ACC112 (cell line): ENCODE results near the gene TP73.

Experiments
- H2AFZ ChIP-seq: fragments of 200-600 bp; sonication (generic); one replicate; pipeline ENCODE4 v1.6.0; 2017; ENCODE audit warnings: antibody characterized with exemption, low read length; ENCODE audit not compliant: unreplicated experiment
- H3K27ac ChIP-seq: fragments of 200-600 bp; sonication (generic); 2 replicates; pipeline ENCODE4 v1.5.1; 2014; ENCODE audit warnings: low read depth, mild to moderate bottlenecking, antibody characterized with exemption, low read length, moderate library complexity
- H3K27me3 ChIP-seq: fragments of 200-600 bp; sonication (generic); 2 replicates; pipeline ENCODE4 v1.6.1; 2014; ENCODE audit warnings: mild to moderate bottlenecking, antibody characterized with exemption, low read length, moderate library complexity, mixed read lengths; ENCODE audit not compliant: insufficient read depth
- H3K36me3 ChIP-seq: fragments of 200-600 bp; sonication (generic); 2 replicates; pipeline ENCODE4 v1.6.1; 2016; ENCODE audit warnings: mild to moderate bottlenecking, antibody characterized with exemption, low read length, moderate library complexity, mixed read lengths; ENCODE audit not compliant: insufficient read depth
- H3K4me1 ChIP-seq: fragments of 200-600 bp; sonication (generic); one replicate; pipeline ENCODE4 v1.6.1; 2016; ENCODE audit warnings: low read length, mixed read lengths; ENCODE audit not compliant: insufficient read depth, unreplicated experiment, control insufficient read depth
- H3K4me3 ChIP-seq: fragments of 200-600 bp; sonication (generic); 2 replicates; pipeline ENCODE4 v1.5.1; 2014; ENCODE audit warnings: mild to moderate bottlenecking, low read depth, low read length
- H3K79me2 ChIP-seq: fragments of 200-600 bp; sonication (generic); one replicate; pipeline ENCODE4 v1.6.0; 2016; ENCODE audit warnings: low read length; ENCODE audit not compliant: control insufficient read depth, unreplicated experiment, insufficient read depth

The TP73 gene

DNA sequence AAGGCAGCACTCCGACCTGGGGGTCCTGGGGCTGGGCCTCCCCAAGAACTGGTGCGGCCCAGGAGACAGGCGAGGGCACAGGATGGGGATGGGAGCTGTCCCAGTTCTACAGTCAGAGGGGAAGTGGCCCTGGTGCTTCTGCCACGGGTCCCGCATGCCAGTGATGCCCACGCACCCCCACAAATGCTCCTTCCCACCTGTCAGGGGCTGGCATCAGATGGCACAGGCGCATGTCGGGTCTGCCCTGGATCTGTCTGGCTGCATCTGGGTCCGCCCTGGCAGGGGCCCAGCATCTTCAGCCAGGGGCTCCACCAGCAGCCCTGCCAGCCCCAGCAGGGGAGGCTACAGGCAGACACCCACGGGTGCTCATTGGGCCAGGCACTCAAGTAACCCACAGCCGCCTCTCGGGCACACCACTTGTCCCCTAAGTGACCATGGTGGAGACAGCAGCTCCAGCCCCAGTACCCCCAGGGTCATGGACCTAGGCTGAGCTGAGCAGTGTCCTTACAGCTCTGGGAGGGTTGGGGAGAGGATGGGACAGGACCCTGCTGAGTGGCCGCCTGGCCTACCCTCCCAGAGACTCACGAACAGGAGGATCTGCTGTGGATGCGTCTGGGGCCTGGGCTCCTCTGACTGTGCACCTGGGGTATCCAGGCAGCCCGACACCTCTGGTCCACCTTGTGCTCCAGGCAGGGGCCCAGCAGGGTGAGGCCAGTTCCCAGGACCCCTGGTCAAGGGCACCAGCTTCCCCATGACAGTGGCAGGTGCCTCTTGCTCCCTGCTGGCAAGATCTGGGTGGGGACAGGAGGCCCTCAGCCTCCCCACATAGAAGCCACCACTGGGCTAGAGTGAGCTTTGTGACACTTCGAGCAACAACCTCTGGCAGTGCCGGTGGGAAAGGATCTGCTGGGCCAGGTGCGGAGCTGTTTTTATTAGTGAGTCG, 125.6 kb downstream of the TP73 start:
- Histone ChIP-seq H3K36me3 (peaks cover 10% of the 10 kb centered on the region; the same call in 1 of the 2 replicates), H3K4me3 (no peak overlapping the region), H3K4me1 (peaks cover 9% of the 10 kb centered on the region), H3K27me3 (no peaks in the 10 kb centered on the region), H3K79me2 (no peaks in the 10 kb centered on the region), H2AFZ (no peak overlapping the region), H3K27ac (no peak overlapping the region)

DNA sequence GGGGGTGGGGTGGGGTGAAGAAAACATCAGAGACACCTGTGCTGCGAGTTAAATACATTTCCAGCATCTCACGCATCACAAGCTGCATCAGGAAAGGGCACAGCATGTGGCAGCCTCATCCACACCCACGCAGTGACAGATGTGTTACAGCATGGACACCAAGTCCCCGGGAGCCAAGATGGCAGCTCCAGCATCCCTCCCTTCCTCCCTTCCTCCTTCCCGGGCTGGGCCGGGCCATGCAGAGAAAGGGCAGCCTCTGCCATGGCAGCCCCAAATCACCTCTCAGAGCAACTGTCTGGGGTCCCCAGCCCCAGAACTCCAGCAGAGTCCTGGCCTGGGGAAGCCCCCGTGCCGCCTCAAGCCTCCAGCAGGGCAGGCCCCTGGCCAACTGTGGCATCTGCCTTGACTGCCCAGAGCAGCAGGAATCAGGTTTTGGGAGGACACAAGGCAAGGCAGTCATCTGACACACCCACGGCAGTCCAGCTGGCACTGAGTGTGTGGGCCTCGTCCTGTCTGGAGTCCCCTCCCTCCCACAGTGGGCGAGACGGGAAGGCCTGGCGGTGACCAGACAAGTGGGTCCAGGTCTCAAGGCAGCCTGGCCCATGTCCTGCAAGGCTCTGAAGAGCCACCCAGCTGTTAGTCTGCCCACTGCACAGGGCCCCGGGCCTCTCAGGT, 126.4 kb downstream of the TP73 start:
- Histone ChIP-seq H3K79me2 (no peaks in the 10 kb centered on the region), H3K27me3 (no peaks in the 10 kb centered on the region), H3K4me1 (peaks cover 9% of the 10 kb centered on the region), H3K36me3 (peaks cover 10% of the 10 kb centered on the region; the same call in 1 of the 2 replicates), H2AFZ (no peak overlapping the region), H3K27ac (no peak overlapping the region), H3K4me3 (no peak overlapping the region)

DNA sequence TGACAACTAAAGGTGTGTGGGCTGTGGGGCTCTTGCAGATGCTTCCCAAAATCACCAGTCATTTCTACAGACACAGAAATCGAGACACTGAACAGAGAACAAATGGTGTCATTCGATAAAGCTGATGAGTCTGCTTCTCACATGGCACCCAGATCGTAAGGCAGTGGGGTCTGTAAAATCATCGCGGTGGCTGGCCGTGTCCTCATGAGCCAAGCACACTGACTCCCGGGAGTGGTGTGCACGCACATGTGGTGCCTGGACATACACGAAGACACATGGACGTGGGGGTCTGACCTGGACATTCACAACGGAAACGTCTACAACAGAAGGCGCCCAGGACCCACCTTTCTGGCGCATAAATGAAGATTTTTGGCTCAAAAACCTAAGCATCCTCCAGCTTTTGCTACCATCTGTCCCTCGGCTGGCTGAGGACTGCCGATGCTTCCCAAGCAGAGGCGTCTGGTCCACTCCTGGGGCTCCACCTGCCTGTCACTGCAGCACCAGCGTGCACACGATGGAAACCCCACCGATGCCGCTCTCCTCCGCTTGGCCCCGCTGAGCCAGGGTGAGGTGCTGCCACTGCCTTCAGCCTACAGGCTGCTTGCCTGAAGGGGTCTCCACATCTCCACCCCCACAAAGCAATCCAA, 127.1 kb downstream of the TP73 start:
- no peak overlapping the region for H2AFZ ChIP-seq
- H3K36me3 ChIP-seq: peaks cover 10% of the 10 kb centered on the region; the same call in 1 of the 2 replicates

DNA sequence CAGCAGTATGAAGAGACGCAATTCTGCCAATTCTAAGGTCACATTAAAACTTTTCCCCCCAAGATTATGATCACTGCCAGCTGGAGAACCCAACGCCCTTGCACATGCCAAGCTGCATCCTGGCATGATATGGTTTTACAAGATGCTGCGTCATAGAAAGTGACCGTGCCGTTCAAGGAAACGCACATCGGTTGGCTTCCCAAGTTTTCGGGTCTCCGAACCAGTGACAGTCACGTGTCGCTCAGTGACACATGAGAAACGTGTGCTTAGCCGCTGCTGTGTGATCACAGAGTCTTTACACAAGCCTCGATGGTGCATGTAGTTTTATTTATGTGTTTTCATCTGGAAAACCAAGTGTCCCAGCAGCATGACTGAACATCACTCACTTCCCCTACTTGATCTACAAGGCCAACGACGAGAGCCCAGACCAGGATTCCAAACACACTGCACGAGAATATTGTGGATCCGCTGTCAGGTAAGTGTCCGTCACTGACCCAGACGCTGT, 127.6 kb downstream of the TP73 start:
- H3K27ac ChIP-seq: no peak overlapping the region
- H2AFZ ChIP-seq: no peak overlapping the region
- H3K4me1 ChIP-seq: peaks cover 8% of the 10 kb centered on the region
- H3K27me3 ChIP-seq: no peaks in the 10 kb centered on the region
- H3K36me3 ChIP-seq: peaks cover 10% of the 10 kb centered on the region; the same call in 1 of the 2 replicates
- H3K79me2 ChIP-seq: no peaks in the 10 kb centered on the region
- H3K4me3 ChIP-seq: no peak overlapping the region

More for the DNA sequence above, 127.1 kb downstream of the TP73 start:
- no peak overlapping the region for H3K27ac ChIP-seq
- peaks cover 9% of the 10 kb centered on the region for H3K4me1 ChIP-seq
- no peaks in the 10 kb centered on the region for H3K79me2 ChIP-seq
- H3K27me3 ChIP-seq: no peaks in the 10 kb centered on the region
- H3K4me3 ChIP-seq: no peak overlapping the region

DNA sequence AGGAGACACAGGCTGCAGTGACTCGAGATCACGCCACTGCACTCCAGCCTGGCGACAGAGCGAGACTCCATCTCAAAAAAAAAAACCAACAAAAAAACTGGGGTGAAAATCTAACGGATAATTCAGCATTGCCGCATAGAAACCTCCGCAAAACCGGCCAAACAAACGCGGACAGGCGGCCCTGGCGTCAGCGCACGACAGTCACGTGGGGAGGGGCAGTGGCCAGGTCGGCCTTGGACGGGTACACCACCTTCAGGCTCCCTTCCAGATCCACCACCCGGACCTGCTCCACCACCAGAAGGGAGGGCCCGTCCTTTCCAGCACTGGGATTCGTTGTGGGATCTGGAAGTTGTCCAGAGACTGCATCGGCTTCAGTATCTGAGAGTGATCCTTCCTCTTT, 128.6 kb downstream of the TP73 start:
- Histone ChIP-seq H2AFZ (no peak overlapping the region), H3K27ac (no peak overlapping the region), H3K4me1 (peaks cover under 1% of the 10 kb centered on the region), H3K36me3 (peaks cover 12% of the 10 kb centered on the region; the same call in 1 of the 2 replicates), H3K27me3 (no peaks in the 10 kb centered on the region), H3K4me3 (no peak overlapping the region), H3K79me2 (no peaks in the 10 kb centered on the region)

DNA sequence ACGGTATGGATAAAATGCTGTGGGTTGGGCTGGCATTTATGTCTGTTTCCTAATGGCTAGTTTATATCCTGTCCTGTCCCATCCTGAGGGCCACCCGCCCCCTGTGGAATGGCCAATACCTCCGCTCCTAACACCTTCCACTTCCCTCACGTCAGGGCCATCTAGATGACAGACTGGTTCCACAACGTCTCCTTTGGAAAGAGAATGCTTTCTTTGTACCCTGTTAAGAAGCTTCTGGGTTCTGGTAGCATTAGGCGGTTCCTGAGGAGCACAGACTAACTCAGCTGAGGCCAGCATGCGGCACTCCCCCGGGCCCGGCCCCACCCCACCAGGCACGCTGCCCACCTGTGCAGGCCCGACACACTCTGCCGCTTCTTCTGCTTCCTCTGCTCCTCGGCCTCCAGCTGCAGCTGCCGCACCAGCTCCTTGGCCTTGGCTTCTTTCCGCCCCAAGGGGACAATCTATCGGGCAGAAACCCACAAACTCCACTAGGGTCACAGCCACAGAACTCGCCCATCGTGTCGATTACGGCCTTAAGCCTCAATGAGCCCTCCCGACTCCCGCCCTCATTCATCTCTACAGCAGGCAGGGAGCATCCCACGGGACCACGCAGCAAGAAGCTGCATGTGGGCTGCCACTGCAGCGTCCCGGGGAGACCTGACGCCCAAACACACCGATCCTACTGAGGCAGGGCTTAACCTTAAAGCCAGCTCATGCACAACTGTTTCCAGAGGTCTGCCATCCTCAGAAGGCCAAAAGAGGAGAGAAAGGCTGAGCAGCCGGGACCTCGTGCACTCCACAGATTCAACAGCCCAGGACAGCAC, 131.5 kb downstream of the TP73 start:
- Histone ChIP-seq H3K79me2 (peaks cover 15% of the 10 kb centered on the region), H3K4me3 (no peak overlapping the region), H3K27ac (no peak overlapping the region), H3K36me3 (peaks cover 12% of the 10 kb centered on the region; the same call in 1 of the 2 replicates), H2AFZ (no peak overlapping the region), H3K4me1 (no peaks in the 10 kb centered on the region), H3K27me3 (no peaks in the 10 kb centered on the region)

DNA sequence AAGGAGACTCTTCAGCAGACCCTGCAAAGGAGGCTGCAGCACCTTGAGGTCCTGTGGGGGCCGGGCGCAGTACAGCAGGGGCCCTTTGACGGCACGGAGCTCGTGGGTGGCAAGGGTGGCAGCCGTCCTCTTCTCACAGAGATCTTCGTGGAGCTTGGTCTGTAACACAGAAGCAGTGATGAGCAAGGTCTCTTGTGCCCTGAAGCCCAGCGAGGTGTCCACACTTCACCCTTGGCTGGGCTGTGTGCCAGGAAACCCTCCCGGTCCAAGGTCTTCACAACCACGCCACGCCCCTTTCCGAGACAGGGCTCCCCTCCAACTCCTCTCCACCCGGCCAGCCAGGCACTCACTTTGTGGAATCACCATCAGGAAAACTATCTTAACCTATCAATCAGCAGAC, 132.7 kb downstream of the TP73 start:
- Histone ChIP-seq H2AFZ (no peak overlapping the region), H3K27ac (no peak overlapping the region), H3K36me3 (peaks cover 12% of the 10 kb centered on the region; the same call in 1 of the 2 replicates), H3K27me3 (no peaks in the 10 kb centered on the region), H3K4me1 (no peaks in the 10 kb centered on the region), H3K4me3 (no peak overlapping the region), H3K79me2 (peaks cover 27% of the 10 kb centered on the region)

DNA sequence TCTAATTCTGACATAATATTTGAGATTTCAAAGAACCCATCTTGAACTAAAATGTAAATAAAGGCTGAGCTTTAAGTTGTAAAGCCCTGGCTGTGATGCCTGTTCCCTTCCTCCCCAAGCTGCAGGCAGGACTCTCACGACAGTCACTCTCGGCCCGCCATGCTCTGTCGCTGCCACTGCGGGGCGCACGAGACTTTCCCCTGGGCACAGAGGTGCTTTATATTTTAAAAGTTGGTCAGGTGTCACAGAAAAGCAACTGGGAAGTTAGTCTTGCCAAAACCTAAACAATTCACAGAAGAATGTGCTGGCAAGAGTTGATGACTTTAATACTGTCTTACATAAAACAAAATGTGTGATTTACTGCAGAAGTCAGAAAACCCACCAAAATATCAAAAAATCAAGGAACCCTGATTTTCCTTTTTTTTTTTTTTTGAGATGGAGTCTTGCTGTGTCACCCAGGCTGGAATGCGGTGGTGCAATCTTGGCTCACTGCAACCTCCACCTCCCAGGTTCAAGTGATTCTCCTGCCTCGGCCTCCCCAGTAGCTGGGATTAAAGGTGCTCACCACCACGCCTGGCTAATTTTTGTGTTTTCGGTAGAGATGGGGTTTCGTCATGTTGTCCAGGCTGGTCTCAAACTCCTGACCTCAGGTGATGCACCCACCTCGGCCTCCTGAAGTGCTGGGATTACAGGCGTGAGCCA, 133.3 kb downstream of the TP73 start:
- Histone ChIP-seq H3K27ac (no peak overlapping the region), H3K36me3 (peaks cover 6% of the 10 kb centered on the region; the same call in 1 of the 2 replicates), H3K4me1 (no peaks in the 10 kb centered on the region), H2AFZ (no peak overlapping the region), H3K79me2 (peaks cover 33% of the 10 kb centered on the region), H3K4me3 (no peak overlapping the region), H3K27me3 (no peaks in the 10 kb centered on the region)
